ENCODE measurements around the gene TRPM3. TPM values are rescaled to one million over a fixed set of nuclear protein-coding genes. Genes with fewer than 3 reads are reported as not detected.

The TRPM3 gene
- total and polyA plus RNA-seq, 2 donors (not counting 1 experiment from before 2014, with no cell fraction given): not detected

DNA sequence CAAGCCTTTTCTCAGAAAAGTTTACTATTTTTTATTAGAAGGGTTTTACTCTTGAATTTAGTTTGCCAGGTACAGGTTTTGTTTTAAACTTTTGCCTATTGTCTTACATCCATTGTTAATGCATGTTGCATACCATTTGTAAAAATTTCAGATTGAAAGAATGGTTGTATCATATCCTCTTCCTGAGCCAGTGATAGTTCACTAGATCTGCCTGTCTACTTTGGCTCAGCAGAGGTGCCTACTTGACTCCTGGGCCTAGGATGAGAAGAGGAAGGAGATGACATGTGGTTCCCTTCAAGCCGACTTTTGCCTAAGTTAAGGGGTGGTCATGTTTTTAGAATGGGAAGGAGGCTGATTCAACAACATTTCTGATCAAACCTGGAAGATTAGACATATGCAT is 232.9 kb downstream of the TRPM3 start:
- H3K9me3 ChIP-seq (ENCODE audit: control extremely low read depth in 1 of 3, control insufficient read depth in 2 of 3, insufficient read depth in 1 of 3, low read length in 2 of 3): no peaks in the 10 kb centered on the region
- Mint-ChIP-seq H3K4me3 (no peak overlapping the region), H3K27me3 (no peaks in the 10 kb centered on the region), H3K4me1 (no peaks in the 10 kb centered on the region), H3K9me3 (ENCODE audit: insufficient read depth) (peaks cover 2% of the 10 kb centered on the region), H3K27ac (no peak overlapping the region)
- H3K4me1 ChIP-seq (ENCODE audit: control insufficient read depth in 2 of 2, insufficient read depth in 2 of 2, low read length in 2 of 2): no peaks in the 10 kb centered on the region
- TF ChIP-seq EZH2 (IDR thresholded peaks at IDR 0.05; ENCODE audit: borderline replicate concordance, insufficient read depth, low read depth, low read length, poor library complexity, severe bottlenecking): no peak
- TF ChIP-seq, protein P1, sequence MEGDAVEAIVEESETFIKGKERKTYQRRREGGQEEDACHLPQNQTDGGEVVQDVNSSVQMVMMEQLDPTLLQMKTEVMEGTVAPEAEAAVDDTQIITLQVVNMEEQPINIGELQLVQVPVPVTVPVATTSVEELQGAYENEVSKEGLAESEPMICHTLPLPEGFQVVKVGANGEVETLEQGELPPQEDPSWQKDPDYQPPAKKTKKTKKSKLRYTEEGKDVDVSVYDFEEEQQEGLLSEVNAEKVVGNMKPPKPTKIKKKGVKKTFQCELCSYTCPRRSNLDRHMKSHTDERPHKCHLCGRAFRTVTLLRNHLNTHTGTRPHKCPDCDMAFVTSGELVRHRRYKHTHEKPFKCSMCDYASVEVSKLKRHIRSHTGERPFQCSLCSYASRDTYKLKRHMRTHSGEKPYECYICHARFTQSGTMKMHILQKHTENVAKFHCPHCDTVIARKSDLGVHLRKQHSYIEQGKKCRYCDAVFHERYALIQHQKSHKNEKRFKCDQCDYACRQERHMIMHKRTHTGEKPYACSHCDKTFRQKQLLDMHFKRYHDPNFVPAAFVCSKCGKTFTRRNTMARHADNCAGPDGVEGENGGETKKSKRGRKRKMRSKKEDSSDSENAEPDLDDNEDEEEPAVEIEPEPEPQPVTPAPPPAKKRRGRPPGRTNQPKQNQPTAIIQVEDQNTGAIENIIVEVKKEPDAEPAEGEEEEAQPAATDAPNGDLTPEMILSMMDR (IDR thresholded peaks at IDR 0.05): no peak
- no peaks in the 10 kb centered on the region for H3K27me3 ChIP-seq (replicated peaks in 1 of 4; ENCODE audit: control extremely low read depth in 1 of 4, control insufficient read depth in 3 of 4, insufficient read depth in 4 of 4, low read length in 3 of 4)
- no CpG with 5 or more reads among the region's 1 CpG for WGBS (ENCODE audit: insufficient coverage)
- POLR2A ChIA-PET: no interaction called here
- no peaks in the 10 kb centered on the region for H4K20me1 ChIP-seq (ENCODE audit: control insufficient read depth, insufficient read depth, low read length, poor library complexity, severe bottlenecking)
- H2AFZ ChIP-seq (ENCODE audit: insufficient read depth, low read depth, low read length, poor library complexity, severe bottlenecking): no peak overlapping the region
- no peak overlapping the region for H3K9ac ChIP-seq (ENCODE audit: low read length)
- DNase-seq: no peak
- ATAC-seq (ENCODE audit: low read depth): no peak
- H3K4me3 ChIP-seq (ENCODE audit: control extremely low read depth in 1 of 5, extremely low read depth in 1 of 5, insufficient read depth in 1 of 5, low read depth in 2 of 5, low read length in 4 of 5): no peak overlapping the region
- no peaks in the 10 kb centered on the region for H3K79me2 ChIP-seq (ENCODE audit: control insufficient read depth, insufficient read depth, low read length)
- H3K4me2 ChIP-seq (replicated peaks; ENCODE audit: low read depth, low read length, poor library complexity, severe bottlenecking): no peak overlapping the region
- H3K36me3 ChIP-seq (replicated peaks in 1 of 2; ENCODE audit: control extremely low read depth in 1 of 2, control insufficient read depth in 1 of 2, extremely low read depth in 1 of 2, insufficient read depth in 2 of 2, low read length in 1 of 2): no peaks in the 10 kb centered on the region
- intact Hi-C loops (cut with micrococcal nuclease): no loop called here
- CTCF ChIA-PET: interaction anchor here (1.2 kb wide), 1 partner anchor 58 kb away, joined by 3 read pairs; no protein-coding TSS in a partner anchor
- H3K27ac ChIP-seq (ENCODE audit: low read length in 2 of 2): no peak overlapping the region

DNA sequence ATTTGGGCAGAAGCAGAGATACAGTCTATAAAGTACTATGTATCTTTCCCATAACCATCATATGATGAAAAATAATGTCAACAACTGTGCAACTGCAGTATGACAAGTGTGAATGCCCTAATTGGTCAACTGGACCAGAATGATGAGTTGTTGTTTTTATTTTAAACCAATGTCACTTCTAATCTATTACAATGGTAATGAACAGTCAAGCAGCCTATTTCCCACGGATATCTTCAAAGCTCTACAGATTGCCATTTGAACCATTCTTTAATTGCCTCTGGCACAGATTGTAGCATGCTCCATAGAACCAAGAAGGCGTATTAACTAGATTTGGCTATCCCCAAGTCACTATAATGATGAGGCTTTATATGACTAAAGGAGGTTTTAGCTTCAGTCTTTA is 233.6 kb downstream of the TRPM3 start:
- no peak overlapping the region for H3K27ac ChIP-seq (ENCODE audit: low read length in 2 of 2)
- Mint-ChIP-seq H3K27ac (no peak overlapping the region), H3K4me3 (no peak overlapping the region), H3K27me3 (no peaks in the 10 kb centered on the region), H3K4me1 (no peaks in the 10 kb centered on the region), H3K9me3 (ENCODE audit: insufficient read depth) (peaks cover 2% of the 10 kb centered on the region)
- WGBS (ENCODE audit: insufficient coverage): no CpG with 5 or more reads among the region's 2 CpGs
- H3K4me3 ChIP-seq (ENCODE audit: control extremely low read depth in 1 of 5, extremely low read depth in 1 of 5, insufficient read depth in 1 of 5, low read depth in 2 of 5, low read length in 4 of 5): no peak overlapping the region
- no peaks in the 10 kb centered on the region for H3K4me1 ChIP-seq (ENCODE audit: control insufficient read depth in 2 of 2, insufficient read depth in 2 of 2, low read length in 2 of 2)
- ChIA-PET CTCF (no interaction called here), POLR2A (no interaction called here)
- ATAC-seq (ENCODE audit: low read depth) (no peak), DNase-seq (no peak)
- no peak overlapping the region for H2AFZ ChIP-seq (ENCODE audit: insufficient read depth, low read depth, low read length, poor library complexity, severe bottlenecking)
- no peaks in the 10 kb centered on the region for H3K36me3 ChIP-seq (replicated peaks in 1 of 2; ENCODE audit: control extremely low read depth in 1 of 2, control insufficient read depth in 1 of 2, extremely low read depth in 1 of 2, insufficient read depth in 2 of 2, low read length in 1 of 2)
- no peak overlapping the region for H3K4me2 ChIP-seq (replicated peaks; ENCODE audit: low read depth, low read length, poor library complexity, severe bottlenecking)
- H4K20me1 ChIP-seq (ENCODE audit: control insufficient read depth, insufficient read depth, low read length, poor library complexity, severe bottlenecking): no peaks in the 10 kb centered on the region
- H3K79me2 ChIP-seq (ENCODE audit: control insufficient read depth, insufficient read depth, low read length): no peaks in the 10 kb centered on the region
- no peaks in the 10 kb centered on the region for H3K27me3 ChIP-seq (replicated peaks in 1 of 4; ENCODE audit: control extremely low read depth in 1 of 4, control insufficient read depth in 3 of 4, insufficient read depth in 4 of 4, low read length in 3 of 4)
- H3K9me3 ChIP-seq (ENCODE audit: control extremely low read depth in 1 of 3, control insufficient read depth in 2 of 3, insufficient read depth in 1 of 3, low read length in 2 of 3): no peaks in the 10 kb centered on the region
- H3K9ac ChIP-seq (ENCODE audit: low read length): no peak overlapping the region
- TF ChIP-seq, protein P1 (IDR thresholded peaks at IDR 0.05): no peak
- TF ChIP-seq EZH2 (IDR thresholded peaks at IDR 0.05; ENCODE audit: borderline replicate concordance, insufficient read depth, low read depth, low read length, poor library complexity, severe bottlenecking): no peak
- intact Hi-C loops (cut with micrococcal nuclease): no loop called here
